Panc1 (cell line): ENCODE results near the gene ARL13B. TPM values are rescaled to one million over a fixed set of nuclear protein-coding genes. Genes with fewer than 3 reads are reported as not detected.

ENCODE experiments used
- ATAC-seq: fragments of 200-7000 bp; cut with Tn5 transposase; 2 replicates; pipeline ENCODE4 v1.9.1; 2020; ENCODE audit warnings: mild to moderate bottlenecking, moderate library complexity
- BruUV-seq: library from RNA; stranded (reverse); fragments of 400-500 nt; replicated peaks from 2 replicates; lab custom pipeline; 2021; lab: Mats Ljungman, UMichigan
- CTCF ChIA-PET: fragments of 300-600 bp; sonication (Branson Sonifier 250); formaldehyde crosslinking; loops from one replicate; lab custom pipeline; 2022; ENCODE audit warnings: antibody characterized with exemption; lab: Charles Lee
- POLR2A ChIA-PET: fragments of 300-600 bp; sonication (Branson Sonifier 250); formaldehyde crosslinking; loops from one replicate; lab custom pipeline; 2022; ENCODE audit warnings: antibody characterized with exemption; lab: Charles Lee
- DNase-seq: peaks from one replicate; pipeline ENCODE4 v3.0.0-alpha.2; 2010; ENCODE audit warnings: low read depth, low spot score
- H3K27ac ChIP-seq: 2 replicates; pipeline ENCODE4 v1.5.1; 2011; ENCODE audit warnings: mild to moderate bottlenecking, low read length, inconsistent platforms
- H3K27me3 ChIP-seq: fragments of 200-500 bp; sonication (Bioruptor generic); 2 replicates; pipeline ENCODE4 v1.6.0; 2014; ENCODE audit warnings: low read length, inconsistent platforms; ENCODE audit not compliant: control insufficient read depth, insufficient read depth
- H3K36me3 ChIP-seq: fragments of 200-500 bp; sonication (Bioruptor generic); 2 replicates; pipeline ENCODE4 v1.5.1; 2014; ENCODE audit warnings: inconsistent platforms, mild to moderate bottlenecking, low read length, moderate library complexity; ENCODE audit not compliant: control insufficient read depth, insufficient read depth
- H3K4me1 ChIP-seq: 2 replicates; pipeline ENCODE4 v1.5.1; 2011; ENCODE audit warnings: inconsistent platforms, mild to moderate bottlenecking, low read length, moderate library complexity; ENCODE audit not compliant: control insufficient read depth, insufficient read depth
- H3K4me3 ChIP-seq, 2 experiments: 2 replicates each; pipeline ENCODE4 v1.5.1; 2011 to 2012; ENCODE audit warnings: low read depth in 2 of 2, low read length in 2 of 2, mild to moderate bottlenecking in 2 of 2, inconsistent platforms in 1 of 2, moderate library complexity in 1 of 2
- H3K9me3 ChIP-seq: fragments of 200-500 bp; sonication (Bioruptor generic); 2 replicates; pipeline ENCODE4 v1.5.1; 2014; ENCODE audit warnings: low read depth, mild to moderate bottlenecking, inconsistent platforms, low read length, moderate library complexity; ENCODE audit not compliant: control insufficient read depth, insufficient read depth
- POLR2AphosphoS5 ChIP-seq: IDR thresholded peaks from 2 replicates; pipeline ENCODE4 v1.6.1; 2012; ENCODE audit warnings: mild to moderate bottlenecking, low read depth, low read length, moderate library complexity
- SIN3A ChIP-seq: IDR thresholded peaks from 2 replicates; pipeline ENCODE4 v1.6.1; 2012; ENCODE audit warnings: low read depth, mild to moderate bottlenecking, low read length, moderate library complexity, borderline replicate concordance; ENCODE audit not compliant: insufficient read depth
- TCF7L2 ChIP-seq: IDR thresholded peaks from 2 replicates; pipeline ENCODE4 v1.6.1; 2011; ENCODE audit warnings: mild to moderate bottlenecking, low read depth, low read length, inconsistent platforms
- in situ Hi-C: cut with HindIII; loops from 2 replicates; pipeline ENCODE4 v1.10.0; 2016; ENCODE audit warnings: low sequenced_read_pairs, low pct_unique_long_range_greater_than_20kb
- intact Hi-C: fragments of 100-400 bp; cut with micrococcal nuclease; formaldehyde crosslinking; loops from one replicate; pipeline ENCODE4 v1.10.0; 2022; ENCODE audit not compliant: unreplicated experiment
- total RNA-seq: library from RNA; stranded (reverse); gene quantifications from one replicate; pipeline ENCODE4 v1.2.1, GENCODE V29; 2021; ENCODE audit not compliant: unreplicated experiment
- TF ChIP-seq, protein P1 (sequence below): fragments of 450-650 bp; IDR thresholded peaks from 2 replicates; pipeline ENCODE4 v1.5.1; 2017; ENCODE audit warnings: mild to moderate bottlenecking
- TF ChIP-seq, protein P2 (sequence below), 2 experiments: IDR thresholded peaks; 2 replicates each; pipeline ENCODE4 v1.6.1; 2011 to 2012; ENCODE audit warnings: low read depth in 2 of 2, control low read depth in 1 of 2, low read length in 1 of 2, mild to moderate bottlenecking in 1 of 2, moderate library complexity in 1 of 2; ENCODE audit not compliant: insufficient read depth in 1 of 2

Gene ARL13B
- total RNA-seq, 1 experiment from 2014 or later: 26.6 TPM

DNA sequence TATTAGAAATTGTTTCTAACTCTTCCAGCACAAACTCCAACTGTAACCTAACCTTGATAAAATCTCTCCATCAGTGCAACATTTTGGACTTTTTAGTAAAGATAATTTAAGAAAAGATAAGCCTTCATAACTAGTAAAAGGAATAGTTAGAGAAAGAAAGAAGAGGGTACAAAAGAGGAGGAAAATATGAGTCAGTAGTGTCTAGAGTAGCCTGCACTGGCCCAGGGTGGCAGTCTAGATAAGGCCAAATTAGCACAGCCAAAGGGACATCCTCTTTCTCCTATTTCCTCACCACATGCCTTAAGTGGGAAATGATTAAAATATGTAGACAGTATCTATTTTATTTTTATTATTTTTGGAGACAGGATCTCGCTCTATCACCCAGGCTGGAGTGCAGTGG, 10.0 kb upstream of the ARL13B start:
- H3K27ac ChIP-seq: no peak overlapping the region
- H3K4me3 ChIP-seq: no peak overlapping the region
- in situ Hi-C loops: no loop called here

DNA sequence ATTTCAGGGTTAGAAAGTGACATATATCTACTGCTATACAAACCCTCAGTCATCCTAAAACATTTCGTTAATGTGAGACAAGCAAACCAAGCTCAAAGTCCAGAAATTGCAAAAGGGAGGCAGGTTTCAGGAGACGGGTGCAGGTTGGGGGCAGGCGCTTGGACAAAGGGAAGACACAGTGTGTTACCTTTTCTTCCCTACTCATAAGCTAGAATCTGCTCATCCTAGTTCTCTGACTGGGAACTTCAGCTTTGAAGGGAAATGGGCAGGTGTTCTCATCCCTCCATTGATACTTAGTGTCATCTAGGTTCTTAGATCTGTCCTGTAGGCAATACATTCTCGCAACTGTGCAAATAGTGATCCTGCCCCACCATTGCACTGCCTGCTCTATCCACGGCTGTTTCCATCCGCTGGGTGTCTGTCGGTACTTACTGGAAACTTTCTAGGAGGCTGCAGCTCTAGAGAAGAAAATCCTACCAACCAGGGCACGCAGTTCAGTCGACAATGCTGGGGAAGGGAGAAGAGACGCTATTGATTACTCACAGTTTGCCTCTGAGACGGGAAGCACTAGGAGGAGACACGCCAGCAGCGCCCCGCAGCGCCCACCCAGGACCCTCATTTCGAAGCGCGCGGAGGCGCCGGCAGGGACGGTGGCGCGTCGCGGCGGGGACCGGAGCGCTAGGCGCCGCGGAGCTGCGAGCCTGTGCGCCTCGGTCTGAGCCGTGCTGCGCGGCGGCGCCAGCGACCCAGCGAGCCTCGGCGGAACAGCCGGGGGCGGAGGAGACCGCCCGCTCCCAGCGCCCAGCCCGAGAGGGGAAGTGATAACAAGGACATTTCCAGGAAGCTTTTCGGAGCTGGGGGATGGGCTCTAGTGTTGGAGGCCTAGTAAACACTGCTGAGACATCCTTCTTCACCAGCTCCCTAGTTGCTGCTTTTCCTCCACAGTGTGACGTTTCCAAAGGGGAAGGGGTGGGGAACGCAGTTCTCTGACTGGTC, 6.5 kb upstream of the ARL13B start, which contains the start of gene PROS1:
PROS1 (minus strand) TSS at position 766 of the 996 bp plus-strand sequence; CDS start at position 619, 147 bp downstream.
- BruUV-seq: no TSS peak
- Histone ChIP-seq H3K4me1 (0 out of 2 replicates have a peak, but pooled peaks cover 4% of the 10 kb centered on the region), H3K27ac (peak within 1 kb of the TSS; percentile 76), H3K36me3 (no peaks in the 10 kb centered on the region), H3K4me3 (peak within 1 kb of the TSS; percentile 63 to 74), H3K27me3 (no peaks in the 10 kb centered on the region), H3K9me3 (no peaks in the 10 kb centered on the region)
- peak; percentile 51 for DNase-seq
- CTCF ChIA-PET: no interaction called here
- POLR2A ChIA-PET: interaction anchor here (0.6 kb wide), 1 partner anchor 1371 kb away, joined by 3 read pairs; no protein-coding TSS in a partner anchor
- ATAC-seq: peak; percentile 92
- no peak for TF ChIP-seq SIN3A
- TF ChIP-seq, protein P1, sequence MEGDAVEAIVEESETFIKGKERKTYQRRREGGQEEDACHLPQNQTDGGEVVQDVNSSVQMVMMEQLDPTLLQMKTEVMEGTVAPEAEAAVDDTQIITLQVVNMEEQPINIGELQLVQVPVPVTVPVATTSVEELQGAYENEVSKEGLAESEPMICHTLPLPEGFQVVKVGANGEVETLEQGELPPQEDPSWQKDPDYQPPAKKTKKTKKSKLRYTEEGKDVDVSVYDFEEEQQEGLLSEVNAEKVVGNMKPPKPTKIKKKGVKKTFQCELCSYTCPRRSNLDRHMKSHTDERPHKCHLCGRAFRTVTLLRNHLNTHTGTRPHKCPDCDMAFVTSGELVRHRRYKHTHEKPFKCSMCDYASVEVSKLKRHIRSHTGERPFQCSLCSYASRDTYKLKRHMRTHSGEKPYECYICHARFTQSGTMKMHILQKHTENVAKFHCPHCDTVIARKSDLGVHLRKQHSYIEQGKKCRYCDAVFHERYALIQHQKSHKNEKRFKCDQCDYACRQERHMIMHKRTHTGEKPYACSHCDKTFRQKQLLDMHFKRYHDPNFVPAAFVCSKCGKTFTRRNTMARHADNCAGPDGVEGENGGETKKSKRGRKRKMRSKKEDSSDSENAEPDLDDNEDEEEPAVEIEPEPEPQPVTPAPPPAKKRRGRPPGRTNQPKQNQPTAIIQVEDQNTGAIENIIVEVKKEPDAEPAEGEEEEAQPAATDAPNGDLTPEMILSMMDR: 0 out of 2 replicates have a peak, but pooled peaks have one; percentile 37
- TF ChIP-seq TCF7L2: no peak
- in situ Hi-C loops (no loop called here), intact Hi-C loops (no loop called here)

More for the DNA sequence above, 10.0 kb upstream of the ARL13B start:
- ATAC-seq: no peak
- ChIA-PET POLR2A (no interaction called here), CTCF (no interaction called here)
- no peak for DNase-seq
- Histone ChIP-seq H3K4me1 (0 out of 2 replicates have a peak, but pooled peaks cover 4% of the 10 kb centered on the region), H3K36me3 (no peaks in the 10 kb centered on the region), H3K27me3 (no peaks in the 10 kb centered on the region), H3K9me3 (no peaks in the 10 kb centered on the region)
- BruUV-seq: no TSS peak
- intact Hi-C loops: no loop called here
- TF ChIP-seq, protein P1: no peak
- no peak for TF ChIP-seq TCF7L2
- TF ChIP-seq, protein P2, sequence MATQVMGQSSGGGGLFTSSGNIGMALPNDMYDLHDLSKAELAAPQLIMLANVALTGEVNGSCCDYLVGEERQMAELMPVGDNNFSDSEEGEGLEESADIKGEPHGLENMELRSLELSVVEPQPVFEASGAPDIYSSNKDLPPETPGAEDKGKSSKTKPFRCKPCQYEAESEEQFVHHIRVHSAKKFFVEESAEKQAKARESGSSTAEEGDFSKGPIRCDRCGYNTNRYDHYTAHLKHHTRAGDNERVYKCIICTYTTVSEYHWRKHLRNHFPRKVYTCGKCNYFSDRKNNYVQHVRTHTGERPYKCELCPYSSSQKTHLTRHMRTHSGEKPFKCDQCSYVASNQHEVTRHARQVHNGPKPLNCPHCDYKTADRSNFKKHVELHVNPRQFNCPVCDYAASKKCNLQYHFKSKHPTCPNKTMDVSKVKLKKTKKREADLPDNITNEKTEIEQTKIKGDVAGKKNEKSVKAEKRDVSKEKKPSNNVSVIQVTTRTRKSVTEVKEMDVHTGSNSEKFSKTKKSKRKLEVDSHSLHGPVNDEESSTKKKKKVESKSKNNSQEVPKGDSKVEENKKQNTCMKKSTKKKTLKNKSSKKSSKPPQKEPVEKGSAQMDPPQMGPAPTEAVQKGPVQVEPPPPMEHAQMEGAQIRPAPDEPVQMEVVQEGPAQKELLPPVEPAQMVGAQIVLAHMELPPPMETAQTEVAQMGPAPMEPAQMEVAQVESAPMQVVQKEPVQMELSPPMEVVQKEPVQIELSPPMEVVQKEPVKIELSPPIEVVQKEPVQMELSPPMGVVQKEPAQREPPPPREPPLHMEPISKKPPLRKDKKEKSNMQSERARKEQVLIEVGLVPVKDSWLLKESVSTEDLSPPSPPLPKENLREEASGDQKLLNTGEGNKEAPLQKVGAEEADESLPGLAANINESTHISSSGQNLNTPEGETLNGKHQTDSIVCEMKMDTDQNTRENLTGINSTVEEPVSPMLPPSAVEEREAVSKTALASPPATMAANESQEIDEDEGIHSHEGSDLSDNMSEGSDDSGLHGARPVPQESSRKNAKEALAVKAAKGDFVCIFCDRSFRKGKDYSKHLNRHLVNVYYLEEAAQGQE (IDR thresholded peaks at IDR 0.05; ENCODE audit: insufficient read depth in 1 of 2, low read depth in 2 of 2, low read length in 1 of 2): no peak
- TF ChIP-seq POLR2AphosphoS5: no peak
- TF ChIP-seq SIN3A: no peak
